Colon (tissue), 2 donors: ENCODE measurements around the gene BTBD10.

Experiments
- FAIRE-seq: peaks from 2 replicates; lab custom pipeline; 2012; peaks lifted over from hg19 to GRCh38; lab: Jason Lieb, UNC
- donor health status: control.
- donor health status: control.

BTBD10 gene

GRCh38 chr11:13462901-13463778 lies at the start of gene BTBD10:
Gene BTBD10 (minus strand): TSS chr11:13463222. CDS start chr11:13445124, 18,098 bp downstream.
- FAIRE-seq: no peak

GRCh38 chr11:13503393-13503792 lies 40.4 kb upstream of the BTBD10 start:
- no peak for FAIRE-seq

- no peak for FAIRE-seq
Measured at GRCh38 chr11:13502492-13502891, 39.5 kb upstream of the BTBD10 start.

DNA sequence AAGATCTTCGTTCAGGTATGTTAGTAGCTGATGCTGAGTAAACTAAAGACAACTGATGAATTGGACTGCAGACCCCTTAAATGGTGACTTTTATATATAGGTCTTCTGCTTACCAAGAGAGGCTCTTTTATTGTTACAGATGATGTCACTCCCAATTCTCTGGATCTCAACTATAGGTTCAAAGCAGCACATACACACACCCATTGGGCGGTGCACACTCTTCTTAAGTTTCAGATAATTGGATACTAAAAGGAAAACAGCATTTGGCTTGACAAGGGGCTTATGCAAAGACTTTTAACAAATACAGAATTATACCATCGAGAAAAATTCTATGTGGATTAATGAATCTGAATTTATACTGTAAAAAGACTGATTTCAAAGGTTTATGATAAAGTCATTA lies 32.9 kb upstream of the BTBD10 start, which contains the start of gene PTH:
TSS of gene PTH (minus strand) at position 69 of the 400 bp plus-strand sequence. CDS start 3,142 bp downstream, outside the sequence.
- FAIRE-seq: no peak

DNA sequence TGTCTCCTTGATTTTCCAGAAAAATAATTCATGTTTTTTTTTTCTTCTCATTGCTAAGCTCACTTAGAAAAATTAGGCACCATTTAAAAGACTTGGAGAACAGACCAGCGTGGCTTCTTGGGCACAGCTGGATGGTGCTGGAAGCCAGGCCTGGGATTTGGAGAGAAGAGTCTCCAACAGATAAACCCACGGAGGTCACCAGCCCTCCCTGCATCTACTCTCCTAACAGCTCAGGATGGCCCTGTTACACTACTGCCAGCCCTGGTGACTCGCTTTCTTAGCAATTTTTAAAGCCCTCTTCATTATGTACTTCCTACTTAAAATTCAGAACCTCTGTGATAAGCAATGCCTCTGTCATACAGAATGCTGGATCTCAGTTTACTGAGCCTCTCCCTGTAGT lies 31.0 kb upstream of the BTBD10 start:
- FAIRE-seq: no peak

DNA sequence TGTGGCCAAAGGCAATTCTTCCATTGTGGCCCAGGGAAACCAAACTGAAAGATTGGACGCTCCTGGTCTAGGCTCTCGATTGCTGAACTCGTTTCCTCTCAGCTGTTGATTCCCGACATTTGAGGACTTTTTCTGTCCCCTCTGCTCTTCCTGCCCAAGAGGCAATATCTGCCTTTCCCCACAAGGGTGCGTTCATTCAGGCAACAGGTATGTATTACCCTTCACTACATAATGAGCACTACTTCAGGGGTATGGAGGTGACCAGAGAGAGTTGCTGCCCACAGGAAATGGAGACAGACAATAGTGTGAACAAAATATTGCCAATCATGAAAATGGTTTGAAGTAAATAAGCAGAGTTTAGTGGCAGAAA lies 24.6 kb upstream of the BTBD10 start:
- FAIRE-seq: no peak

GRCh38 chr11:13486926-13487660 lies 24.1 kb upstream of the BTBD10 start:
- no peak for FAIRE-seq

DNA sequence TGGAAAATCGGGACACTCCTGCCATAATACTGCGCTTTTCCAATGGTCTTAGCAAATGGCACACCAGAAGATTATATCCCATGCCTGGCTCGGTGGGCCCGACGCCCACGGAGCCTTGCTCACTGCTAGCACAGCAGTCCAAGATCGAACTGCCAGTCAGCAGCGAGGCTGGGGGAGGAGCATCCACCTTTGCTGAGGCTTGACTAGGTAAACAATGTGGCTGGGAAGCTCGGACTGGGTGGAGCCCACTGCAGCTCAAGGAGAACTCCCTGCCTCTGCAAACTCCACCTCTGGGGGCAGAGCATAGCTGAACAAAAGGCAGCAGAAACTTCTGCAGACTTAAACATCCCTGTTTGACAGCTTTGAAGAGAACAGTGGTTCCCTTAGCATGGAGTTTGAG lies 17.2 kb upstream of the BTBD10 start:
- no peak for FAIRE-seq

- FAIRE-seq: no peak
Measured at GRCh38 chr11:13479688-13480087, 16.7 kb upstream of the BTBD10 start.

DNA sequence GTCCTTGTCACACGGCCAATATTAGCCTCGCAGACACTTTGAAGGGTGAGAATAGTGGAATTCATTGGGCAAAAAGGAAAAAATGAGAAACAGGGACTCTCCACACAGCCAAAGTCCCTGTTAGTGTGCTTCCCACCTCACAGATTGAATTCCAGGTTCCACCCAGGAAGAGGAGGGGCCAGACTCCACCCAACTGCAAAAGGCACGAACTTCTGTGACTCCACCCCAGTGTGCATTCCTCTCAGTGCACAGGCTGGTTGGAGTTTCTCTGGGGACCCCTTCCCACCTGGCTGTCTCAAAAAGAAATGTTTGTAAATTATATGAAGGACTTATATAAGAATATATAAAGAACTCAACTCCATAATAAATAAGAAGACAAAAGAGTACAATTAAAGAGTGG lies 12.1 kb upstream of the BTBD10 start:
- FAIRE-seq: no peak

GRCh38 chr11:13473013-13473722 lies 10.1 kb upstream of the BTBD10 start:
- FAIRE-seq: no peak

DNA sequence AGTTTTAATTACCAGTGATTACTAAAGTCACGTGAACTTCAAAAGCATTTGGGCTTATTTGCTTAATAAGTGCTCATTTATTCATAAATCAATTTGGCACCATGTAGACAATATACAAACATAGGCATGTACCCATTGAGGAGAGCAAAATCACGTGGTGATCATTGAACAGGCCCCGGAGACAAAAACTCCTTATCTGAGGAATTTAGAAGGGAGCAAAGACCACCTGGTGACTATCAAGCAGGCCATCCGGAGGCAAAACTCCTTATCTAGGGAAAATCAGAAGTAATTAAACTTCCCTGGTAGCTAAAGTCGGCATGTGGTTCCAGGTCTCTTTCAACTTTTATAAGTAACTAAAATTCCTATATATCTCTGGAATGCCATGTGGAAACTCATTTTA lies 5.7 kb upstream of the BTBD10 start:
- no peak for FAIRE-seq

GRCh38 chr11:13465909-13466371 lies 2.9 kb upstream of the BTBD10 start:
- no peak for FAIRE-seq

DNA sequence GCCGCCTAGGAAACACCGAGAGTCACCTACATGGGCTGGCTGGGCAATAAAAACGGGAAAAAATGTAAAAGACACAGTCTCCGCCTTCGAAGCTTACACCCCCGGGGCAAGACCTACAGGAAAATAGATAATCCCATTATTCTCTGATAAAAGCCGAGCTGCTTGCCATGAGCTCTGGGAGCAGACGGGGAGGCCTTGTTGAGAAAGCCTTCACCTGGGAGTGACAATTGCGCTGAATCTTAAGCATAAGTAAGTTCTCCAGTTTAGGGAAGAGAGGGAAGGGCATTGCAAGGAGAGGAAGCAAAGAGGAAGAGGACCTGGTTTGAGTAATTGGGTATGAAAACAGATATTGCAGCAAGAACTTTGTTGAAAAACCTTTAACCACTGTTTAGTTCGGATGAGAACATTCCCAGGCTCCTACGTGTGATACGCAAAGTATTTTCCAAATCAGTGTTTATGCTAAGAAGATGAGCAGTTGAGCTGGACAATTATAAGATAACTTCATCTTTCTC lies 813 bp upstream of the BTBD10 start:
- FAIRE-seq: no peak

DNA sequence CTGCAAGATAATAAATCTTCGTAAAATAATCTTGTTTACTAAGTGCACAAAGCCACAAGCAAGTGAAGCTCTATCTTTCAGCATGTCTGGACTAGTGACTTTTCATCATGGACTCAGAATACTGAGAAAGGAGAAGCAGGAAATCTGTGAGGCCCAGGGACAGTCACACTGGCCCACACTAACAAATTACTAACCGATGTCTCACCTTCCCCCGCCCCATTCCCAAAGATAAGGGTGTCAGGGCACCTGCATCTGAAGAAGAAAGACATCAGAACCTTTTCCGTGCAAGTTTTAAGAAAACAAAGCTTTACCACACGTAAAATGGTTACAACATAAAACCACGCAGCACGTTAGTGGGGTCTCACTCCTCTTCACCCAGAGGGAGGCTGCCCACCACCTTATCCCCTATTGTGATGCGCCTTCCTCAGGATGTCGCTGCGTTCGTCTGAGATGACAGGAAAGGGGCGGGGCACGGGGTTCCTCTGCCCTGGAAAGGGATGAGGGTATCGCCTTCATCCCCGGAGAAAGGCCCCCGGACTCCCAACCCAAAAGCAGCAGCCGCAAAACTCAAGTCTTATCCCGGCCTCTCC lies 616 bp downstream of the BTBD10 start:
- FAIRE-seq: no peak

- no peak for FAIRE-seq
Measured at GRCh38 chr11:13461291-13461690, 1.7 kb downstream of the BTBD10 start.

- FAIRE-seq: no peak
Measured at GRCh38 chr11:13450832-13451397, 12.1 kb downstream of the BTBD10 start.

GRCh38 chr11:13449522-13449921 lies 13.5 kb downstream of the BTBD10 start:
- FAIRE-seq: no peak

DNA sequence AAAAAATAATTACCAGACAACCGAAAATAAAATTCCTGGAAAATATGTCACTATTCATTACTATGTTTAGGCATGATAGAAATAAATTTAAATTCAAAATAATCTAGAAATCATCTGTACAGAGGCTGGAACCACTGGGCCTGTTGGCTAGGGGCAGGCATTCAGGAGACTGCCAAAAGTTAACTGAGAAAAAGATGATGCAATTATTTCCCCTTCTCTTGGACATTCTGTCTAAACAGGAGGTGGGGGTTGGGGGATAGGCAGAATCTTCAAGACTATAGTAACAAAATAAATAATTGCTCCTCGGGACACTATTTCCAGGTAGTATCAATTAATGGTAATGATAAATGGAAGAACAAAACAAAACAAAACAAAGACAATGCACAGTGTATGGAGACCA lies 14.1 kb downstream of the BTBD10 start:
- FAIRE-seq: no peak

DNA sequence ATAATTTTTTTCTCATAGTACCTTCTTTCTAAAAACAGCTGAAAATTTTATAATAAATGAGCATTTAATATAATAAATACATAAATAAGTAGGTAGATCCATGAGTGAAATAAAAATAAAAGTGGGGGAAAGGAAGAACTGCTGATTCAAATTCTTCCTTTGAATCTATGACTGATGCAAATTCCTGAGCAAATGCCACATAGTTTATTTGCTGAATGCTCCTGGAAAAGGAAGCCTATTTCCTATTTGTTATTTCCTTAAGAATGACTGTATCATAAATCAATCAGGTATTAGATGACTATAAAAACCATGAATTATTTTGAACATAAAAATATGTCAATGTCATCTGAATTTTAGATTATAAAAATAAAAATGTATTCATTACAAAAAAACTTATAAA lies 16.6 kb downstream of the BTBD10 start:
- no peak for FAIRE-seq

- FAIRE-seq: peak; percentile 89
Measured at GRCh38 chr11:13445588-13445987, 17.4 kb downstream of the BTBD10 start.
